PC-3 (cell line): ENCODE data around the gene ZBTB7C. TPM values are rescaled to one million over a fixed set of nuclear protein-coding genes. Genes with fewer than 3 reads are reported as not detected.

Experiments used
- ATAC-seq: fragments of 200-7000 bp; cut with Tn5 transposase; 2 replicates; pipeline ENCODE4 v1.9.1; 2020; ENCODE audit warnings: mild to moderate bottlenecking, moderate library complexity
- BruUV-seq: library from RNA; stranded (reverse); fragments of 400-500 nt; replicated peaks from 2 replicates; lab custom pipeline; 2021; lab: Mats Ljungman, UMichigan
- CTCF ChIA-PET: fragments of 300-600 bp; sonication (Branson Sonifier 250); formaldehyde crosslinking; loops from one replicate; lab custom pipeline; 2022; ENCODE audit warnings: antibody characterized with exemption; lab: Charles Lee
- POLR2A ChIA-PET: fragments of 300-600 bp; sonication (Branson Sonifier 250); formaldehyde crosslinking; loops from one replicate; lab custom pipeline; 2022; ENCODE audit warnings: antibody characterized with exemption; ENCODE audit not compliant: unreplicated experiment; lab: Charles Lee
- DNase-seq: peaks from one replicate; pipeline ENCODE4 v3.0.0-alpha.2; 2015
- H2AFZ ChIP-seq: fragments of 300-600 bp; sonication (generic); 2 replicates; pipeline ENCODE4 v1.6.0; 2016; ENCODE audit warnings: antibody characterized with exemption, low read length
- H3F3A ChIP-seq: fragments of 300-600 bp; sonication (generic); one replicate; pipeline ENCODE4 v1.6.0; 2017; ENCODE audit warnings: antibody characterized with exemption, low read length, control low read depth, mild to moderate bottlenecking; ENCODE audit not compliant: unreplicated experiment
- H3K27ac ChIP-seq: fragments of 300-600 bp; sonication (generic); 2 replicates; pipeline ENCODE4 v1.5.1; 2016; ENCODE audit warnings: mild to moderate bottlenecking, low read length
- H3K27me3 ChIP-seq: fragments of 300-600 bp; sonication (generic); 2 replicates; pipeline ENCODE4 v1.6.1; 2016; ENCODE audit warnings: low read length, mixed read lengths
- H3K36me3 ChIP-seq: fragments of 300-600 bp; sonication (generic); 2 replicates; pipeline ENCODE4 v1.6.1; 2016; ENCODE audit warnings: low read depth, mixed run types, low read length, mixed read lengths
- H3K4me1 ChIP-seq: fragments of 300-600 bp; sonication (generic); 2 replicates; pipeline ENCODE4 v1.5.1; 2016; ENCODE audit warnings: low read length; ENCODE audit not compliant: insufficient read depth
- H3K4me2 ChIP-seq: fragments of 300-600 bp; sonication (generic); 2 replicates; pipeline ENCODE4 v1.6.0; 2016; ENCODE audit warnings: low read length
- H3K4me3 ChIP-seq: fragments of 300-600 bp; sonication (generic); 2 replicates; pipeline ENCODE4 v1.5.1; 2016; ENCODE audit warnings: mild to moderate bottlenecking, low read length, mixed read lengths
- H3K79me2 ChIP-seq: fragments of 300-600 bp; sonication (generic); 2 replicates; pipeline ENCODE4 v1.6.1; 2017; ENCODE audit warnings: low read length, mixed read lengths
- H3K9ac ChIP-seq: fragments of 300-600 bp; sonication (generic); 2 replicates; pipeline ENCODE4 v1.6.0; 2016; ENCODE audit warnings: mild to moderate bottlenecking, low read length
- H3K9me2 ChIP-seq: fragments of 300-600 bp; sonication (generic); replicated peaks from 2 replicates; pipeline ENCODE4 v1.6.1; 2016; ENCODE audit warnings: mixed run types, low read length, mixed read lengths
- H3K9me3 ChIP-seq: fragments of 300-600 bp; sonication (generic); 2 replicates; pipeline ENCODE4 v1.6.1; 2016; ENCODE audit warnings: low read length, mixed read lengths
- H4K20me1 ChIP-seq: fragments of 300-600 bp; sonication (generic); 2 replicates; pipeline ENCODE4 v1.6.1; 2016; ENCODE audit warnings: low read length, mixed read lengths
- CTCF ChIP-seq: fragments of 300-600 bp; sonication (generic); conservative IDR thresholded peaks from 2 replicates; pipeline ENCODE4 v1.5.1; 2017; ENCODE audit warnings: antibody characterized with exemption, low read depth, mild to moderate bottlenecking, low read length
- EZH2 ChIP-seq: fragments of 300-600 bp; sonication (generic); IDR thresholded peaks from one replicate; pipeline ENCODE4 v1.6.1; 2017; ENCODE audit warnings: antibody characterized with exemption, mild to moderate bottlenecking, low read length; ENCODE audit not compliant: unreplicated experiment
- EZH2phosphoT487 ChIP-seq: fragments of 300-600 bp; sonication (generic); IDR thresholded peaks from 2 replicates; pipeline ENCODE4 v1.6.1; 2018; ENCODE audit warnings: mild to moderate bottlenecking, antibody characterized with exemption, low read length, borderline replicate concordance
- intact Hi-C: fragments of 100-400 bp; cut with micrococcal nuclease; formaldehyde crosslinking; loops from 2 replicates; pipeline ENCODE4 v1.9.0; 2023
- total RNA-seq: library from RNA; depleted of rRNA; stranded (reverse); fragments of >200 nt; gene quantifications from 2 replicates; pipeline ENCODE4 v1.2.3, GENCODE V29; 2014

Gene ZBTB7C
- total RNA-seq, 1 experiment from 2014 or later: 1.3 TPM

- Histone ChIP-seq H3K79me2 (no peaks in the 10 kb centered on the region), H3K9ac (no peak overlapping the region), H3K27ac (no peak overlapping the region), H3K27me3 (no peaks in the 10 kb centered on the region), H3K9me3 (no peaks in the 10 kb centered on the region), H3K4me3 (no peak overlapping the region), H3K4me1 (peaks cover 10% of the 10 kb centered on the region; the same call in 1 of the 2 replicates), H3K9me2 (no peaks in the 10 kb centered on the region), H3K4me2 (no peak overlapping the region), H4K20me1 (no peaks in the 10 kb centered on the region), H3K36me3 (no peaks in the 10 kb centered on the region), H2AFZ (no peak overlapping the region), H3F3A (no peaks in the 10 kb centered on the region)
- CTCF ChIA-PET: no interaction called here
- POLR2A ChIA-PET: no interaction called here
- no peak for ATAC-seq
- BruUV-seq: no TSS peak
- DNase-seq: no peak
- intact Hi-C loops: no loop called here
- TF ChIP-seq CTCF (no peak), EZH2phosphoT487 (no peak), EZH2 (no peak)
Observed at GRCh38 chr18:48304906-48305693, 104.1 kb downstream of the ZBTB7C start.

GRCh38 chr18:48303883-48304282 is 105.3 kb downstream of the ZBTB7C start:
- DNase-seq (no peak), ATAC-seq (no peak)
- Histone ChIP-seq H3K36me3 (no peaks in the 10 kb centered on the region), H3K4me2 (no peak overlapping the region), H3K27ac (no peak overlapping the region), H3K4me1 (peaks cover 10% of the 10 kb centered on the region; the same call in 1 of the 2 replicates), H3K9ac (no peak overlapping the region), H3K79me2 (no peaks in the 10 kb centered on the region), H3K27me3 (no peaks in the 10 kb centered on the region), H3K9me2 (no peaks in the 10 kb centered on the region), H3F3A (no peaks in the 10 kb centered on the region), H4K20me1 (no peaks in the 10 kb centered on the region), H2AFZ (no peak overlapping the region), H3K4me3 (no peak overlapping the region), H3K9me3 (no peaks in the 10 kb centered on the region)
- intact Hi-C loops: no loop called here
- no peak for TF ChIP-seq CTCF
- TF ChIP-seq EZH2phosphoT487: no peak
- no peak for TF ChIP-seq EZH2
- no TSS peak for BruUV-seq
- ChIA-PET POLR2A (no interaction called here), CTCF (no interaction called here)

GRCh38 chr18:48302736-48303135 is 106.4 kb downstream of the ZBTB7C start:
- H3K4me2 ChIP-seq: no peak overlapping the region
- DNase-seq: no peak
- H3K27ac ChIP-seq: no peak overlapping the region
- intact Hi-C loops: no loop called here
- no peak for ATAC-seq
- ChIA-PET CTCF (no interaction called here), POLR2A (no interaction called here)
- H3K9me2 ChIP-seq: no peaks in the 10 kb centered on the region
- H2AFZ ChIP-seq: no peak overlapping the region
- no peaks in the 10 kb centered on the region for H3K79me2 ChIP-seq
- no peaks in the 10 kb centered on the region for H3F3A ChIP-seq
- no TSS peak for BruUV-seq
- H3K9me3 ChIP-seq: no peaks in the 10 kb centered on the region
- H3K27me3 ChIP-seq: no peaks in the 10 kb centered on the region
- TF ChIP-seq EZH2 (no peak), CTCF (no peak), EZH2phosphoT487 (no peak)
- H3K36me3 ChIP-seq: no peaks in the 10 kb centered on the region
- H3K4me3 ChIP-seq: no peak overlapping the region
- peaks cover 5% of the 10 kb centered on the region for H3K4me1 ChIP-seq
- no peak overlapping the region for H3K9ac ChIP-seq
- H4K20me1 ChIP-seq: no peaks in the 10 kb centered on the region
